Stimulated activated CD4-positive, alpha-beta T cell treated with anti-CD3 and anti-CD28 coated beads, Interleukin-12 subunit alpha, Interleukin-12 subunit beta, amount 100 ng/mL, for 48 hours (primary cell): ENCODE data around the gene KCNMA1.
"Not testable (repeated sequence)": the region's sequence is repeated elsewhere in the genome, so short reads cannot be mapped to it uniquely, and the experiment has no call there.

Source experiments
- DNase-seq, 3 donors: peaks; one replicate each; pipeline ENCODE4 v3.0.0-alpha.2; 2020; ENCODE audit warnings: low read depth in 2 of 3, low spot score in 1 of 3

The KCNMA1 gene

DNA sequence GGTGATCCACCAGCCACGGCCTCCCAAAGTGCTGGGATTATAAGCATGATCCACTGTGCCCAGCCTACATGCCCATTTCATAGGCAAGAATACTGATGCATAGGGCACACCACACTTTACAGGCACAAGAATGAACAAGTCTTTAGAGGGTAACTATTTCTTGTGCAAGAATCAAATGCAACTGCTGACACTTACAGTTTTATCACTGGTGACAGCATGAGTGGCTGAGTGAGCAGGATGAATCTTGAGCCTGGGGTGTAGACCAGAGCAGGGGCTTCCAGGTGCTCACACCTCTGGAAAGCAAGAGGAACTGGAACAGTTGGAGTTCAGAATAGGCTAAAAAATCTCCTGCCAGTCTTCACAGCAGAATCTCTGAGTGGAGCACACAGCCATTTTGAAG is 287.5 kb downstream of the KCNMA1 start:
- DNase-seq = no peak

DNA sequence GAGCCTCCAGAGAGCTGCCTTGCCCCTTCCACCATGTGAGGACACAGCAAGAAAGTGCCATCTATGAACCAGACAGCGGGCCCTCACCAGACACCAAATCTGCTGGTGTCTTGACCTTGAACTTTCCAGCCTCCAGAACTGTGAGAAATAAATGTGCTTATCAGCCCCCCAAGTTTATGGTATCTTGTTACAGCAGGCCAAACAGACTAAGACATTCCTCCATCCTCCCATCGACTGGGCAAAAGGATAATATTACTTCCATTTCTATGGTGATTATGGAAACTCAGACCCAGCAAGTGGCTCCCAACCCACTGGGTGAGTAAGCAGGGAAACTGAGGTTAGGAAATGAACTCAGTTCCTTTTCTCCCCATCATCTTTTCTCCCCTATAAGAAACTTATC is 288.4 kb downstream of the KCNMA1 start:
- DNase-seq = no peak

DNA sequence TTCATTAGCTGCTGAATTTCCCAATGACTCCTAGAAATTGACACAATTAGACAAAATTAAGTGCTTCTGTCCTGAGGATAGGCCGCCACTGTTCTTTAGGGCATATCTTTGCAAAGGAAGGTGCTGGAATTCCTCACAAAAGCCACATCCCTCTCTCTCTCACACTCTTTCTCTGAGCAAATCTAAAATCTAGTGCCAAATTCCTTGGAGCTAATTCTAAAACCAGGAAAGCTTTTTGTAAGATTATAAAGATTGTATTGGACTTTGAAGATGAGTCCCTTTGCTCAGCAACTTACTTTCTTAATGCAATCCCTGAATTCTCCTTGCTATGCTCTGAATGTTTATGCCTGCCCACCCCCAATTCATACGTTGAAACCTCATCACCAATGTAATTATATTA is 288.9 kb downstream of the KCNMA1 start:
- no peak for DNase-seq

DNA sequence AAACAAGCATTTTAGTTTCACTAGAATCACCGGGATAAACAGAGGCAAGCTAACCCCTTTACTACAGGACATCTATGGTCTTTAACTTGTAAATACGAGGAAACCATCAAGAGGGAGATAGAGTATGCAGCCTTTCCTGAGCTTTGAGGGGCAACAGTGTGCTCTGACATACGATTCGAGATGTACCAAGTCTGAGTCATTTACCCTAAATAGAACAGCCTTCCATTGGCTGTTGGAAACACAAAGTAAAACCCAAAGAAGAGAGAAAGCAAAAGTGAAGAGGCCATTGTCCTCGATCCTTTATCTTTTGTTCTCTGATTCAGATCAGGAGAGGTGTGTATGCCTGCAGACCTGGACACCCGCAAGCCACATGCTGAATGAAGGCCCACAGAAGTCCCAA is 289.5 kb downstream of the KCNMA1 start:
- DNase-seq = no peak

DNA sequence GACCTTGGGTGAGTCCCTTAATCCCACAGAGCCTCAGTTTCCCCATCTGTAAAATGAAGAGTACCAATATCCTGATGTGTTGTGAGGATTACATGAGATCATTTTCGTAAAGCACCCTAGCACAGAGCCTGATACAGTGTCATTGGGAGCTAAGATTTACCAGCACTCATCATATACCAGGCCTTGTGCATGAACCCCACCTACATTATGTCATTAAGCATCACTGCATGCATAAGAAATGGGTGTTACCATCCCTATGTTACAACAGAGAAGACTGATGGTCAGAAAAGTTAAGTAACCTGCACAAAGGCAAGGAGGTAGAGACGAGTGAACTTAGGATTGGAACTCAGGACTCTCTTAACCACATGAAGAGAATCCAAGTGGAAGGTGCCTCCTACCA is 290.6 kb downstream of the KCNMA1 start:
- DNase-seq = no peak

DNA sequence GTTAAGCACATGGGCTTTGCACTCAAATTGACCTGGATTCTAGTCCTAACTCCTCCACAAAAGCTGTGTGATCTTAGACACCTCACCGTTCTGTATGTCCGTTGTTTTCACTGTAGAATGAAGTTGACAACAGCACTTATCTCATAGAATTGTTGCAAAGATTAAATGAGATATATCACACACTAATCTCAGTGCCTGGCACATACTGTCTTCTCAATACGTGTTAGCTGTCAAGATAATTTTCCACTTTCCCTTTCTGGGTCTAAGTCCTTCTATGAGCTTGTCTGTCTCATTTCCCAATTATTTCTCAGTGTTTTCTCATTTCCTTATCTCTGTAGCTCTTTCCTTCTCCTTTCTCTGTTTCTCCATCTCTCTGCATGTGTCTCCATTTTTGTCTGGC is 296.6 kb downstream of the KCNMA1 start:
- no peak for DNase-seq

DNA sequence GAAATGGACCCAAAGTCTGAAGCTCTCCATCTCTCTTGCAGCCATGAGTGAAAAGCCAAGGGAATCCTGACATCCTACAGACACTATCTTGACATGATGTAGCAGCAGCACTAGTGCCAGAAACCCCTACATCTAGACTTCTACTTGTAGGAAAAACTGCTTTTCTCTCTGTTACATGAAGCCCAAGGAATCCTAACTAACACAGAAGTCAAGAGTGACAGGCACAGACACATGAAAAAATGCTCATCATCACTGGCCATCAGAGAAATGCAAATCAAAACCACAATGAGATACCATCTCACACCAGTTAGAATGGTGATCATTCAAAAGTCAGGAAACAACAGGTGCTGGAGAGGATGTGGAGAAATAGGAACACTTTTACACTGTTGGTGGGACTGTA is 297.7 kb downstream of the KCNMA1 start:
- DNase-seq = not testable (repeated sequence)

DNA sequence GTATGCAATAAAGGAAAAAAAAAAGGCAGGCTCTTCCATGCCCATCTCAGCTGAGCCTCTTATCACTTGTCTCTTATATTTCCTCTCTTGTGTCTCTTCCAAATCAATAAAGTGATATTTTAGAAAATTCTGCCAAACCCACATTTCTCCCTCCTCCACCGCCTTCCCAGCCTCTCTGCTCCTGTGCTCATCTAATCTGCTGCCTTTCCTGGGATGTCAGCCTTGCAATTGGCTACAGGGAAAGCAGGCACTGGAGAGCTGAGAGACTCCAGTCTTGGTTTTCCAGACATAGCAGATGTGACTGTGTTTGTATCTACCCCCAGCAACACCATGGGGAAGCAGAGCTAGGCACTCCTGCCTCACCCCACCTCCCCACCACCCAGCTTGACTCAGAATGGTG is 298.4 kb downstream of the KCNMA1 start:
- no peak for DNase-seq

DNA sequence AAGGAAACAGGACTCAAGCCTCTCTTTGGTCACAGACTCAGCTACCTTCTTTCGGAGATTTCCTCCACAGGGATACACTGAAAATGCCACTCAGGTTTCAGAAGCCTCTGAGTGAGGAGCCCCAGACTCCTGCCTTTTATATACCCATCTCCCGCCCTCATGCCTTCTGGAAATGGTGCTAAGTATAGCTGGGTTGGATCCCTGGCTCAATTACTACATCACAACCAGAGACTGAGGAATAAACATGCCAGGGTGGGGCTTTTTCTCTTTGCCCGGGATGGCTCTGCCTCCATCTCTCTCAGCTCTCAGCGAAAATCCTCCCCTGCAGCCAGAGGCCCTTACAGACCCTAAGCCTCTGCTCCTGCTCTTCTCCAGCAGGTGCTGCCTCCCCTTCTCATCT is 299.5 kb downstream of the KCNMA1 start:
- DNase-seq = no peak

DNA sequence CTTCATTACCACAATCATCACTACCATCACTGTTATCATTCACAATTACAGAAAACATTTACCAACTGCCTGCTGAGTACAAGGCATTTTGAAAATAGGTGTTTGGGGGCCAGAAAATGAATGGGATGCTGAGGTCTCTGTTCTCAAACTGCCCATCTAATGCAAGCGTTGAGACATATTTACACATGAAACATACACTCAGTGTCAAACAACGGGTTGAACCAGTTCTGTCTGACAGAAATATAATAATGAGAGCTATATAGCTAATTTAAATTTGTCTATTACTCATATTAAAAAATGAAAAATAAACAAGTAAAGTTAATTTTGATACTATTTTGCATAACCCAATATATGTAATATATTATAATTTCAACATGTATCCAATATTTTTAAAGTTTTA is 303.1 kb downstream of the KCNMA1 start:
- DNase-seq = no peak

DNA sequence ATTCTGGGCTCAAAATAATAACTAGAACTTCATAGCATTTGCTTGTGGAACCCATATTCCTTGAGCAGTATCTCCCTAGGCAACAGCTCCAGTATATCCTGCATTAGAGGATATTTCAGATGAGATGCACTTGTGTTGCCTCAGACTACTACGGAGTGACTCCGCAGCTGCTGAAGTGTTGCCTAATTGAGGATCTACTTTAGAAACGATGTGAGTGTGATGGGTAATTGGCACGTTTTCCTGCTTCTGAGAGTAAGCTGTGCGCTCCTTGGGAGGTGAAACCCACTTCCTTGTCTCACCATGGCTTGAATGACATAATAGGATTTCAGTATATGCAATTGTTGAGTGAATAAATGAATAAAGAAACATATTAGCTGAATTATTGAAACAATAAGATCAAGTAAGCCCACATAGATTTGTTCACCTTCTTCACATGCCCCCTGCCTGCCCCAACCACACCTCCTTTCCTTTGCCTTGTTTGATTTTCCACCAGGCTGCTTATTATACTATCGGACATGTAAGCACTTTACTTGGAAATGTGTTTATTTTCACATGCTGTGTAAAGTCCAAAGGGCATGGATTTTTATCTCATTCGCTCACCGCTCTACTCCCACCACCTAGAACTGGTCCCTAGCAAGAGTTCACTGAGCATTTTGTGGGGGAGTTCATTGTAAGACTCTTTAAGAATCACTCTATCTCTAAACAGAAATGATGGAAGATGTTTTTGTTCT is 303.8 kb downstream of the KCNMA1 start:
- no peak for DNase-seq

DNA sequence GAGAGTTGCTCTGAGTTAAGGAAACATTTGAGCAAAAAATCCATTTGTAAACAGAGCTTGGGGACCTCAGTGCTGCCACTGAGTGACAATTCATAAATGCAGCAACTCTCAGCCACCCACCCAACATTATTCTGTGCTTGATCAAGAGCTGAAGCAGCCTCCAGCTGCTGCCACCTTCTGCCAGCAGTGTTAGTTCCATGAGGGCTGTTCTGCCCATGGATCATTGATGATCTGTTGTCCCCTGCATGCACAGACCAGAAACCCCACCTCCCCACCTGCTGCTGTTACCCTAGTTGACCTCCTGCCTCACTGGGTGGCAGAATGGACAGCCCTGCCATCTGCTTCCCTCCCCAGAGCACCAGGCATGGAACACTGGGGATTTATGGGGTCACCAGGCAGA is 305.4 kb downstream of the KCNMA1 start:
- no peak for DNase-seq

DNA sequence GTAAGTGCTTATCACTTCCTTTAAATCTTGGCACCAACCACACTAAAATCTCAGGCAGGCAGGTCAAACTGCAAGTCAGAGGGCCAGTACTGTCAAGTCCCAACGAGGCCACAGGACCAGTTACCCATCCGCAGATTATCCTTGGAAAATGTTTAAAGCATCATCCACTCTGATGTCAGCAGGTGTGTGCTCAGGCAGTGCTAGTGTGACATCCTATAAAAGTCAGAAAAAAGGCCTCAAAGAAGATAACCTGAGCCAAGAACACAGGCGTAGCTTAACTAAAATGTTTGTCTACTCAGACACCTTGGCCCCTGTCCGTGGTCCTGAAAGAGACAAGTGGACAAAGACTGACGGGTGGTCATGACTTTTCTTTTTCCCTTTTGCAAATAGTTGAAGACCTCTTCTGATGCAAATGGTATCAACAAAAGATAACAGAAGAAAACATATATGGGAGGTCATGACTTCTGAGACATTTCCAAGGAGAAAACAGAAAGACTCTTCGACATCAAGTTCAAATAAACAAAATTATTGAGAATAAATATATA is 309.3 kb downstream of the KCNMA1 start:
- DNase-seq = peak in 1 of 3 donors; percentile 3

DNA sequence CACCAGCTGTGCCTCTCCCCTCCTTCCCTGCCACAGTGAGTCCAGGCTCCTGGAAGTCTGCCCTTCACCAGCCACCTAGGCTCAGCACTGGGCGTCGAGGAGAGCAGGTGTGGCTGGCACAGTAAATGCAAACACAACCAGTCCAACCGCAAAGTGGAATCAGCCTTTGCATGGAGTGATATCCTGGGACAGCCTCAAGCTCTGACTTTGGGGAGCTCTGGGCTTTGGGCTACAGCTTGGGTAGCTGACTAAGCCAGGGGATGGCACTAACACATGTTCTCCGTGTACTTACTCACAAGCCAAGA is 312.4 kb downstream of the KCNMA1 start:
- no peak for DNase-seq

DNA sequence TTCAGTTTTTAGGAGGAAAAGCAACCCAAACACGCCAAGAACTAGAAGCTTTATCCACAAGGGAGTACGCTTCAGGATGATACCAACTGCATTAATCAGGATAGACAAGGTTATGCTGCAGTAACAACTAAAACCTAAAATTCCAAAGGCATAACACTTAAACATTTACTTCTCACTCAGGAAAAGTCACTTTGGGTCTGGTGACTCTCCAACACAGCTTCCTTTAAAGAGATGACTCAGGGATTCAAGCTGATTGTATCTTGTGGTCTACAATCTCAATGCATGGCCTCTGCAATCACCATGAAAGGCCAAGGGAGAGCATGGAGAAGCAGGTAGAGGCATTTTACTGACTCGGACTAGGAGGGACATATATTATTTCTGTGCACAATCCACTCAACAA is 315.8 kb downstream of the KCNMA1 start:
- DNase-seq = no peak

DNA sequence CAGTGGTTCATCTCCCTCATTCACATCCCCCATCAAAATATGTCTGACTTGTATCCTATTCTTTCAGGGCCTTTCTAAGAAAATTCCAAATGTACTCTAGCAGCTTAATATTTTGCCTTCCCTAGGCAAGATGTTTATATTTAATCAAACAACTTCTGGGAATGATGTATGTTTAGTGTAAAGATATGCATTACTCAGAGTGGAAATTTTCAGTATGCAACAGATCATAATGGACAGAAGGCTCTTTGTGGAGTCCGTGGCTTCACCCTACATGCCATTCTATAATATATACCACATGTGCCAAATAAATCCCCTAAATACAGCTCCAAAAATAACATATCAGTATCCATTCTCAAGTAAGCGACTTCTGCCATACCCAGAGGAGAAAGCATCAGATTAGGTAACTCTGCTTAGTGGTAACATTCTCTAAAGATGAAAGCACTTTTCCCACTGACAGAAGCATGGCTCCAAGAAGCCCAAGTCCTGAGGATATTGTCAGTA is 316.6 kb downstream of the KCNMA1 start:
- DNase-seq = no peak

DNA sequence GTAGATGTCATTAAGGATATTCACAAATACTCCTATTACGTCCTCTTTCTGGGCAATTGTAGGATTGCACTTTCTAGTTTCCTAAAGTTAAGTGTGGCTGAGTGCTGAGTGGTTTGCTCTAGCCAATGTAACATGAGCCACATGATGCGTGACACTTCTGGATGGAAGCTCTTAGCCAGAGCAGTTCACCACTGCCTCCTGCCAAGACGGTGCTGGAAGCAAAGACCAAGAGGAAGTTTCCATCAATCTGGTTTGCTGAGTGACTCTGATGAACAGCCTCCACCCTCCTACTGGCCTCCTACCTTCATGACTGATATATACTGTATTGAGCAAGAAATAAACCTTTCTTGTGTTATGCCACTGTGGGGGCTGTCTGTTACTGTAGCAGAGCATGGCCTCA is 318.1 kb downstream of the KCNMA1 start:
- DNase-seq = no peak

DNA sequence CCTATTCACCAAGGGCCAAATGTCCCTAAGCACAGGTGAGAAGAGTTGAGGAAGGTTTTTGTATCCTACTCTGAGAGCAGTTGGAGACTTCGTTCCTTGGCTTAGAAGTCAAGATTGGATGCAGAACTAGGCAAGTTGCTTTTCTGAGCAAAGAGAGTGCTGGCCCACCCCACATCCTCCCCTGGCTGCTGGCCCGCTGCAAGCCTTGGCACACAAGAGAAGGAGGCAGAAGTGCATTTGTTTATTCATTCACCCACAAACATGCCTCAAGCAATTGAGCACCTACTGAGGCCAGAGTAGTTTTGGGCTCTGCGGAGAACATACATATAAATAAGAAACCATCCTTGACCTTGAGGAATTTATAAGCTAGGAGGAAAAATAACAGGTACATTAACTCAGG is 318.9 kb downstream of the KCNMA1 start:
- no peak for DNase-seq

DNA sequence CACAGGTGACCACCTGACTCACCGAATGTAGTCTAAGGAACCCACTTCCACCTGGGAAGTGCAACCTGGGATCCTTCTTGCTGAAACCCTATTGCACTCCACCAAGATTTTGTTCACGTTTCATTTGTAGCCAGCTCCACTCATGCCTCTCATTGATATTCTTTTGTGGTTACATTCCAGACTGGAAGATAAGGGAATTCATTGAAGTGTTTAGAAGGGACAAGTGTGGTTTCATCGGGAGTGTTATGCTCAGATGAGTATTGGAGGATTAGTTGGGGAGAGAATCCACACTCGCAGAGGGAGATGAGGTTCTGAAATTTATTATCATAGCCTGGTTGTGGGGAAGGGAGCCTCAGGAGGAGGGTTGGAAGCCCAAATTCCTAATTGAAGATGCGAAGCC is 320.4 kb downstream of the KCNMA1 start:
- DNase-seq = no peak

DNA sequence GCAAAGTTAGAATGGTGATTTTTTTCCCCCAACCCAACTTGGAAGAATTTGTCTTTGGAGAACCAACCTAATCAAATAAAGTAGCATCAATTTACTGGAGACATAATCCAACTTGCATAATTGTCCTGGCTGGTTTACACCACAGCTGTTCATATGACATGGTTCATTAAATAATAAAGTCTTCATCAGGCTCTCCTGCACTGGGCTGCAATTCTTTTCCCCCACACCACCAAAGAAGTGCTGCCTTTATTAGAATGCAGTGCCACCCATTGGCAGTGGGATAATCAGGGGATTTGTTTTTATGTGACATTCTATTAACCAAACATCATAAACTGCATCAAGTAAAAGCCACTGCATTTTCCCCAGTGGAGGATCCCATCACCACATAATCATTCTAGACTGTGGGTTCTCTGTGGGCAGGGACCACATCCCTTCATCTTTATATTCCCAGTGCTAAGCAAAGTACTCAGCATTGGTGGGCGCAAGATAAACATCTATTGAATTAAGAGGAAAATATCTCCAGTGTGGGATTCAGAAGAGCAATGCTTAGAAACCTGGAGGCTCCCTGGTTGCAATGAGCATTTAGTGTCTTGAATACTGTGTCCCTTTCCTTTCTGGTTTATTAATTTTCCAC is 322.0 kb downstream of the KCNMA1 start:
- no peak for DNase-seq

DNA sequence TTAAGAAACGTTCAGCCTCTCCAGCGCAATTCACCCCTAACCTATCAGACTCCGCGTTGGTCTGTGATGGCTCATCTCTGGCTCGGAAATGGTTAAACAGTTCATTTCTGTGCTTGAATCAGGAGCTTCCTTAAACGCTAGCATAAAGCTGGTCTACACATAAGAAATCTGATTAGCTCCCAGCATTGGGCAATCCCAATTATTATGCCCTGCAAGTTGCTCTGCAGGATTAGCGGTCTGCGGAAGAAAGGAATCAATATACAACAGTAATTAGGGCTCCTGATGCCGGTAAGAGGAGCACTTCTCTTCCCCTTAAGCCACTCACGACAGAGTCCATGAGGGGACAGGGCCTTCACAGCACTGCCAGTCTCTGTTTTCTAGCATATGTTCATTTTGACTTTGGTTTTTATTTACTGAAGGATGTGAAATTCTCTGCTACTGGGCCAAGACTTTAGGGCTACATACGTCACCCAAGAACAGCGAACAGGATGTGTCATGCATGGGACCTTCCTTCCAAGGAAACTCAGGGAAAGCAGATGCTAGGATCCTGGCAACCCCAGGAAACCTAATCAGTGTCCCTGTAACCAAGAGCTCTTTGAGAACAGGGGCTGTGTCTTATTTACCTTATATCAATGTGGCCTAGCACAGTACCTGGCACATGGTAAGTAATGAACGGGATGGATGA is 324.4 kb downstream of the KCNMA1 start:
- DNase-seq = no peak

DNA sequence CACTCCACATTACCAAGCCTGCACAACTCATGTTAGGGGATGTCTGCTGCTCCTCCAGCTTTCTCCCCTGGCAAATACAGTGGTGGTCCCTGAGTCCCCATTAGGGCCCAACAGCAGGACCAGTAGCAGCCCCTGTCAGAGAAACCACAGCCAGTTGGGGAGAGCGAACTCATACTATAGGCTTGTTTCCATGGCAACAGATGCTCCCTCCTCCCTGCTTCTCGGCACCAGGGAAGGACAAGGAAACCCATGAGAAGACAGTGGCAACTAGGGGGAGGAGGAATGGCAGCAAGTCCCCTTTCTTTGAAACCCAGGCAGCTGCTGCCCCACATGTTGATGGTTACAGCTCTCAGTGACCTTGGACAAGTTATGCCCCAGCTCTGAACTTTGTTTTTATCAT is 326.4 kb downstream of the KCNMA1 start:
- DNase-seq = no peak
